SK-N-SH (cell line): ENCODE data around the gene ARHGAP26. TPM values are rescaled to one million over a fixed set of nuclear protein-coding genes. Genes with fewer than 3 reads are reported as not detected.

ENCODE experiments used
- CTCF ChIA-PET: fragments of 300-600, 350-600 bp; formaldehyde crosslinking; extraction: SDS; loops from one replicate; lab custom pipeline; 2021; lab: Yijun Ruan, JAX
- POLR2A ChIA-PET: fragments of 350-600 bp; sonication (Branson Sonifier 250); formaldehyde crosslinking; extraction: SDS; loops from one replicate; lab custom pipeline; 2020; ENCODE audit warnings: antibody characterized with exemption, inconsistent platforms; lab: Yijun Ruan, JAX
- DNase-seq: peaks from one replicate; pipeline ENCODE4 v3.0.0; 2012
- H2AFZ ChIP-seq: fragments of 200-600 bp; sonication (generic); 2 replicates; pipeline ENCODE4 v1.8.1; 2016; ENCODE audit warnings: antibody characterized with exemption, mild to moderate bottlenecking, low read depth
- H3F3A ChIP-seq: fragments of 200-600 bp; sonication (generic); replicated peaks from 2 replicates; pipeline ENCODE3; 2016; ENCODE audit warnings: antibody characterized with exemption, mild to moderate bottlenecking; ENCODE audit not compliant: insufficient read depth
- H3K27ac ChIP-seq, 2 experiments: fragments of 200-500 bp in 1 of 2; fragments of 200-600 bp in 1 of 2; sonication (Bioruptor generic) in 1 of 2; sonication (generic), shearing (Covaris generic) in 1 of 2; 2 replicates each; pipeline versions ENCODE4 v1.5.1 to v1.6.1; 2014 to 2016; ENCODE audit warnings: low read depth in 2 of 2, inconsistent platforms in 1 of 2, low read length in 1 of 2, mild to moderate bottlenecking in 1 of 2, mixed read lengths in 1 of 2
- H3K27me3 ChIP-seq: fragments of 200-600 bp; sonication (generic), shearing (Covaris generic); 2 replicates; pipeline ENCODE4 v1.6.1; 2016; ENCODE audit warnings: mixed run types; ENCODE audit not compliant: insufficient read depth
- H3K36me3 ChIP-seq, 2 experiments: fragments of 200-500 bp in 1 of 2; fragments of 200-600 bp in 1 of 2; sonication (Bioruptor generic) in 1 of 2; sonication (generic) in 1 of 2; replicated peaks in 1 of 2; 2 replicates each; pipeline versions ENCODE3 to v1.5.1; 2014 to 2016; ENCODE audit warnings: low read length in 1 of 2, mild to moderate bottlenecking in 1 of 2; ENCODE audit not compliant: insufficient read depth in 2 of 2, control insufficient read depth in 1 of 2
- H3K4me1 ChIP-seq, 2 experiments: fragments of 200-500 bp in 1 of 2; fragments of 200-600 bp in 1 of 2; sonication (Bioruptor generic) in 1 of 2; sonication (generic), shearing (Covaris generic) in 1 of 2; 2 replicates each; pipeline versions ENCODE4 v1.5.1 to v1.6.1; 2014 to 2016; ENCODE audit warnings: low read depth in 1 of 2, low read length in 1 of 2, mixed run types in 1 of 2; ENCODE audit not compliant: insufficient read depth in 2 of 2, control insufficient read depth in 1 of 2
- H3K4me2 ChIP-seq: fragments of 200-600 bp; sonication (generic), shearing (Covaris generic); 2 replicates; pipeline ENCODE4 v1.6.1; 2017; ENCODE audit warnings: mixed run types
- H3K4me3 ChIP-seq, 2 experiments: fragments of 200-500 bp in 1 of 2; fragments of 200-600 bp in 1 of 2; sonication (Bioruptor generic) in 1 of 2; sonication (generic), shearing (Covaris generic) in 1 of 2; 2 replicates each; pipeline versions ENCODE4 v1.5.1 to v1.8.1; 2014 to 2016; ENCODE audit warnings: low read depth in 2 of 2, inconsistent platforms in 1 of 2, low read length in 1 of 2, mild to moderate bottlenecking in 1 of 2, mixed read lengths in 1 of 2, moderate library complexity in 1 of 2
- H3K79me2 ChIP-seq: fragments of 200-600 bp; sonication (generic); 2 replicates; pipeline ENCODE4 v1.8.1; 2017; ENCODE audit warnings: mild to moderate bottlenecking; ENCODE audit not compliant: insufficient read depth
- H3K9ac ChIP-seq: fragments of 200-600 bp; sonication (generic); 2 replicates; pipeline ENCODE4 v1.6.1; 2017; ENCODE audit warnings: mixed run types
- H3K9me2 ChIP-seq: fragments of 200-600 bp; sonication (generic); 2 replicates; pipeline ENCODE4 v1.6.1; 2017; ENCODE audit warnings: mixed run types
- H3K9me3 ChIP-seq: fragments of 200-600 bp; sonication (generic); 2 replicates; pipeline ENCODE4 v1.6.1; 2017; ENCODE audit warnings: mixed run types, mild to moderate bottlenecking, moderate library complexity
- H4K20me1 ChIP-seq: fragments of 200-600 bp; sonication (generic); 2 replicates; pipeline ENCODE4 v1.6.1; 2017; ENCODE audit warnings: mild to moderate bottlenecking, mixed run types; ENCODE audit not compliant: insufficient read depth
- CHD2 ChIP-seq: fragments of 150-350 bp; IDR thresholded peaks from 2 replicates; pipeline ENCODE4 v1.6.1; 2018; ENCODE audit warnings: low read length; ENCODE audit not compliant: partially characterized antibody
- FOSL2 ChIP-seq: IDR thresholded peaks from 2 replicates; pipeline ENCODE4 v1.4.0; 2012; ENCODE audit warnings: low read depth, mild to moderate bottlenecking, moderate library complexity, borderline replicate concordance
- FOXM1 ChIP-seq: IDR thresholded peaks from 2 replicates; pipeline ENCODE4 v1.4.0; 2012; ENCODE audit warnings: low read depth, mild to moderate bottlenecking
- JUND ChIP-seq: IDR thresholded peaks from 2 replicates; pipeline ENCODE4 v1.4.0; 2012
- MXI1 ChIP-seq: IDR thresholded peaks from 2 replicates; pipeline ENCODE4 v1.6.1; 2012; ENCODE audit warnings: mild to moderate bottlenecking, low read depth, low read length, improper control_type of control experiment
- NRF1 ChIP-seq: IDR thresholded peaks from 2 replicates; pipeline ENCODE4 v1.6.1; 2012; ENCODE audit warnings: low read depth, mild to moderate bottlenecking, low read length
- RFX5 ChIP-seq: IDR thresholded peaks from 2 replicates; pipeline ENCODE4 v1.6.1; 2012; ENCODE audit warnings: mild to moderate bottlenecking, improper control_type of control experiment, low read length
- WGBS: methylation state at CpG from one replicate; pipeline ENCODE4 v1.1.6; 2017; ENCODE audit warnings: low lambda C conversion rate; 5-methylcytosine and 5-hydroxymethylcytosine counted together
- polyA plus RNA-seq, 3 experiments: library from polyadenylated mRNA; depleted of rRNA; stranded (reverse); fragments of >200 nt; gene quantifications; 2 replicates each; pipeline ENCODE4 v1.2.3, GENCODE V29; 2012
- TF ChIP-seq, protein P1 (sequence below): IDR thresholded peaks from 2 replicates; pipeline ENCODE4 v1.6.1; 2012; ENCODE audit warnings: mild to moderate bottlenecking, low read depth, low read length, moderate library complexity
- TF ChIP-seq, protein P2 (sequence below): IDR thresholded peaks from 2 replicates; pipeline ENCODE4 v1.4.0; 2012; ENCODE audit warnings: low read depth, borderline replicate concordance

Gene ARHGAP26
- polyA plus RNA-seq, 1 of the 3 experiments (the other 2 are of a cell fraction): 6.1 TPM

- CTCF ChIA-PET: interaction anchor here (1.4 kb wide), 1 partner anchor 19 kb away, joined by 4 read pairs; no protein-coding TSS in a partner anchor
- H2AFZ ChIP-seq: no peak overlapping the region
- WGBS: 94% methylated on average over 4 of the region's 4 CpGs
Measured at GRCh38 chr5:143019157-143019556, 249.0 kb downstream of the ARHGAP26 start.

More at GRCh38 chr5:143019157-143019556, 249.0 kb downstream of the ARHGAP26 start:
- Histone ChIP-seq H3K27ac (no peak overlapping the region), H3K4me3 (no peak overlapping the region), H3K9me3 (no peaks in the 10 kb centered on the region), H3F3A (no peaks in the 10 kb centered on the region), H3K9ac (no peak overlapping the region), H3K4me1 (peaks cover 4 to 26% of the 10 kb centered on the region in 2 experiments; a peak in 2 of 4 replicates), H3K9me2 (no peaks in the 10 kb centered on the region), H3K79me2 (no peaks in the 10 kb centered on the region), H4K20me1 (no peaks in the 10 kb centered on the region), H3K4me2 (no peak overlapping the region), H3K27me3 (no peaks in the 10 kb centered on the region), H3K36me3 (peaks cover 0 to 20% of the 10 kb centered on the region in 2 experiments)
- POLR2A ChIA-PET: no interaction called here
- DNase-seq: no peak
- TF ChIP-seq RFX5 (no peak), FOSL2 (no peak), NRF1 (no peak), CHD2 (no peak), FOXM1 (no peak), JUND (no peak), MXI1 (no peak)
- TF ChIP-seq, protein P1, sequence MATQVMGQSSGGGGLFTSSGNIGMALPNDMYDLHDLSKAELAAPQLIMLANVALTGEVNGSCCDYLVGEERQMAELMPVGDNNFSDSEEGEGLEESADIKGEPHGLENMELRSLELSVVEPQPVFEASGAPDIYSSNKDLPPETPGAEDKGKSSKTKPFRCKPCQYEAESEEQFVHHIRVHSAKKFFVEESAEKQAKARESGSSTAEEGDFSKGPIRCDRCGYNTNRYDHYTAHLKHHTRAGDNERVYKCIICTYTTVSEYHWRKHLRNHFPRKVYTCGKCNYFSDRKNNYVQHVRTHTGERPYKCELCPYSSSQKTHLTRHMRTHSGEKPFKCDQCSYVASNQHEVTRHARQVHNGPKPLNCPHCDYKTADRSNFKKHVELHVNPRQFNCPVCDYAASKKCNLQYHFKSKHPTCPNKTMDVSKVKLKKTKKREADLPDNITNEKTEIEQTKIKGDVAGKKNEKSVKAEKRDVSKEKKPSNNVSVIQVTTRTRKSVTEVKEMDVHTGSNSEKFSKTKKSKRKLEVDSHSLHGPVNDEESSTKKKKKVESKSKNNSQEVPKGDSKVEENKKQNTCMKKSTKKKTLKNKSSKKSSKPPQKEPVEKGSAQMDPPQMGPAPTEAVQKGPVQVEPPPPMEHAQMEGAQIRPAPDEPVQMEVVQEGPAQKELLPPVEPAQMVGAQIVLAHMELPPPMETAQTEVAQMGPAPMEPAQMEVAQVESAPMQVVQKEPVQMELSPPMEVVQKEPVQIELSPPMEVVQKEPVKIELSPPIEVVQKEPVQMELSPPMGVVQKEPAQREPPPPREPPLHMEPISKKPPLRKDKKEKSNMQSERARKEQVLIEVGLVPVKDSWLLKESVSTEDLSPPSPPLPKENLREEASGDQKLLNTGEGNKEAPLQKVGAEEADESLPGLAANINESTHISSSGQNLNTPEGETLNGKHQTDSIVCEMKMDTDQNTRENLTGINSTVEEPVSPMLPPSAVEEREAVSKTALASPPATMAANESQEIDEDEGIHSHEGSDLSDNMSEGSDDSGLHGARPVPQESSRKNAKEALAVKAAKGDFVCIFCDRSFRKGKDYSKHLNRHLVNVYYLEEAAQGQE: no peak
- TF ChIP-seq, protein P2, sequence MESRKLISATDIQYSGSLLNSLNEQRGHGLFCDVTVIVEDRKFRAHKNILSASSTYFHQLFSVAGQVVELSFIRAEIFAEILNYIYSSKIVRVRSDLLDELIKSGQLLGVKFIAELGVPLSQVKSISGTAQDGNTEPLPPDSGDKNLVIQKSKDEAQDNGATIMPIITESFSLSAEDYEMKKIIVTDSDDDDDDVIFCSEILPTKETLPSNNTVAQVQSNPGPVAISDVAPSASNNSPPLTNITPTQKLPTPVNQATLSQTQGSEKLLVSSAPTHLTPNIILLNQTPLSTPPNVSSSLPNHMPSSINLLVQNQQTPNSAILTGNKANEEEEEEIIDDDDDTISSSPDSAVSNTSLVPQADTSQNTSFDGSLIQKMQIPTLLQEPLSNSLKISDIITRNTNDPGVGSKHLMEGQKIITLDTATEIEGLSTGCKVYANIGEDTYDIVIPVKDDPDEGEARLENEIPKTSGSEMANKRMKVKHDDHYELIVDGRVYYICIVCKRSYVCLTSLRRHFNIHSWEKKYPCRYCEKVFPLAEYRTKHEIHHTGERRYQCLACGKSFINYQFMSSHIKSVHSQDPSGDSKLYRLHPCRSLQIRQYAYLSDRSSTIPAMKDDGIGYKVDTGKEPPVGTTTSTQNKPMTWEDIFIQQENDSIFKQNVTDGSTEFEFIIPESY: no peak
- TF ChIP-seq, all 33 proteins: peak for 0
